Measurements from ENCODE around the gene XPC. TPM values are rescaled to one million over a fixed set of nuclear protein-coding genes. Genes with fewer than 3 reads are reported as not detected.

The XPC gene
- total and polyA plus RNA-seq, 2 donors from 2014 or later, result 15.9 to 44.4 TPM

DNA sequence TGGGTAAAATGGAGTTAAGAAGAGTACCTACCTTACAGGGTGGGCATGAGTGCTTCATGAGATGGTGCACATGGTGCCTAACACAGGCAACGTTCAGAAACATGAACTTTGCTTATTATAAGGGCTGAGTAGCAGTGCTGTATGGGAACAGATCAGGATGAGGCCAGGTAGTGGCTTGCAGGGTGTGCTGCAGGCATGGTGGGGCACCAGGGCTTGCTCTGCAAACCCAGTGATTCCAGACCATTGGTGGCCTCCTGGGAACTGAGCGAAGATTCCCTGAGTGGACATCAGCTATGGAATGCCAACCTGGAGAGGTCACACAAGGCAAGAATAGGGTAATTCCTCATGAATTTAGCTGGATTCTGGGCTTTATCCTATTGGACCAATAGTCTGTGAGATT, 37.7 kb downstream of the XPC start:
- no peak overlapping the region for H3K9ac ChIP-seq (ENCODE audit: low read length in 3 of 3)
- no peak for FAIRE-seq
- peaks cover 9 to 38% (median 15%) of the 10 kb centered on the region in 3 donors for H3K36me3 ChIP-seq (ENCODE audit: control insufficient read depth in 2 of 3, insufficient read depth in 3 of 3, low read length in 3 of 3)
- no peaks in the 10 kb centered on the region for H3K9me3 ChIP-seq (ENCODE audit: control insufficient read depth in 2 of 3, insufficient read depth in 1 of 3, low read length in 3 of 3)
- H3K4me3 ChIP-seq (ENCODE audit: low read length in 3 of 3), result no peak overlapping the region
- H3K4me1 ChIP-seq (ENCODE audit: control insufficient read depth in 2 of 3, insufficient read depth in 2 of 3, low read depth in 1 of 3, low read length in 3 of 3), result peaks cover 6 to 15% (median 15%) of the 10 kb centered on the region in 3 donors
- TF ChIP-seq, protein P1, sequence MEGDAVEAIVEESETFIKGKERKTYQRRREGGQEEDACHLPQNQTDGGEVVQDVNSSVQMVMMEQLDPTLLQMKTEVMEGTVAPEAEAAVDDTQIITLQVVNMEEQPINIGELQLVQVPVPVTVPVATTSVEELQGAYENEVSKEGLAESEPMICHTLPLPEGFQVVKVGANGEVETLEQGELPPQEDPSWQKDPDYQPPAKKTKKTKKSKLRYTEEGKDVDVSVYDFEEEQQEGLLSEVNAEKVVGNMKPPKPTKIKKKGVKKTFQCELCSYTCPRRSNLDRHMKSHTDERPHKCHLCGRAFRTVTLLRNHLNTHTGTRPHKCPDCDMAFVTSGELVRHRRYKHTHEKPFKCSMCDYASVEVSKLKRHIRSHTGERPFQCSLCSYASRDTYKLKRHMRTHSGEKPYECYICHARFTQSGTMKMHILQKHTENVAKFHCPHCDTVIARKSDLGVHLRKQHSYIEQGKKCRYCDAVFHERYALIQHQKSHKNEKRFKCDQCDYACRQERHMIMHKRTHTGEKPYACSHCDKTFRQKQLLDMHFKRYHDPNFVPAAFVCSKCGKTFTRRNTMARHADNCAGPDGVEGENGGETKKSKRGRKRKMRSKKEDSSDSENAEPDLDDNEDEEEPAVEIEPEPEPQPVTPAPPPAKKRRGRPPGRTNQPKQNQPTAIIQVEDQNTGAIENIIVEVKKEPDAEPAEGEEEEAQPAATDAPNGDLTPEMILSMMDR (IDR thresholded peaks at IDR 0.05; ENCODE audit: borderline replicate concordance, extremely low read depth, insufficient read depth), result no peak
- intact Hi-C loops (cut with DNase I), result no loop called here
- no peaks in the 10 kb centered on the region for H3K27me3 ChIP-seq (ENCODE audit: control insufficient read depth, insufficient read depth, low read length)
- H3K27ac ChIP-seq (ENCODE audit: low read depth in 2 of 2, low read length in 2 of 2), result no peak overlapping the region
- peak in 1 of 5 donors; percentile 7 for DNase-seq

DNA sequence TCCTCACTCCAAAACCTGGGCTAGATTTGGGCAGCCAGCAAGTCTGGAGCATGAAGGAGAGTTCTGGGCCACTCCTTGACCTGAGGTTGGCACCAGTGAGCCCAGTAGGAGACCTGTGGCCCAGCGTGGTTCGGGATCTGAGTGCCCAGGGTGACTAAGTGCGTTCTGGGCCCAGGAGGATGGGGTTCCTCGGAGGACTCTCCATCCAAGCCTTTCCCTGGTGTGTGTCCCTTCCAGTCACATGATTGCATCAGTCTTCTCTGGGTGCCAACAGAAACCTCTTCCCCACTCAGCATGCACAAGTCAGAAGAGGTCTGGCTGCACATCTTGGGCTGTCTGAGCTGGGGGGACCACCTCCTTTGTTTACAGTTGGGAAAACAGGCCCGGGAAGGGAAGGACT, 38.6 kb downstream of the XPC start:
- intact Hi-C loops (cut with DNase I), result no loop called here
- TF ChIP-seq, protein P1 (IDR thresholded peaks at IDR 0.05; ENCODE audit: borderline replicate concordance, extremely low read depth, insufficient read depth), result no peak
- no peak overlapping the region for H3K9ac ChIP-seq (ENCODE audit: low read length in 3 of 3)
- H3K9me3 ChIP-seq (ENCODE audit: control insufficient read depth in 2 of 3, insufficient read depth in 1 of 3, low read length in 3 of 3), result no peaks in the 10 kb centered on the region
- H3K27me3 ChIP-seq (ENCODE audit: control insufficient read depth, insufficient read depth, low read length), result no peaks in the 10 kb centered on the region
- DNase-seq (peak in 1 of 5 donors; percentile 13), FAIRE-seq (no peak)
- H3K4me1 ChIP-seq (ENCODE audit: control insufficient read depth in 2 of 3, insufficient read depth in 2 of 3, low read depth in 1 of 3, low read length in 3 of 3), result peaks cover 6 to 12% (median 11%) of the 10 kb centered on the region in 3 donors
- H3K4me3 ChIP-seq (ENCODE audit: low read length in 3 of 3), result no peak overlapping the region
- H3K27ac ChIP-seq (ENCODE audit: low read depth in 2 of 2, low read length in 2 of 2), result no peak overlapping the region
- peaks cover 6 to 38% (median 20%) of the 10 kb centered on the region in 3 donors for H3K36me3 ChIP-seq (ENCODE audit: control insufficient read depth in 2 of 3, insufficient read depth in 3 of 3, low read length in 3 of 3)

DNA sequence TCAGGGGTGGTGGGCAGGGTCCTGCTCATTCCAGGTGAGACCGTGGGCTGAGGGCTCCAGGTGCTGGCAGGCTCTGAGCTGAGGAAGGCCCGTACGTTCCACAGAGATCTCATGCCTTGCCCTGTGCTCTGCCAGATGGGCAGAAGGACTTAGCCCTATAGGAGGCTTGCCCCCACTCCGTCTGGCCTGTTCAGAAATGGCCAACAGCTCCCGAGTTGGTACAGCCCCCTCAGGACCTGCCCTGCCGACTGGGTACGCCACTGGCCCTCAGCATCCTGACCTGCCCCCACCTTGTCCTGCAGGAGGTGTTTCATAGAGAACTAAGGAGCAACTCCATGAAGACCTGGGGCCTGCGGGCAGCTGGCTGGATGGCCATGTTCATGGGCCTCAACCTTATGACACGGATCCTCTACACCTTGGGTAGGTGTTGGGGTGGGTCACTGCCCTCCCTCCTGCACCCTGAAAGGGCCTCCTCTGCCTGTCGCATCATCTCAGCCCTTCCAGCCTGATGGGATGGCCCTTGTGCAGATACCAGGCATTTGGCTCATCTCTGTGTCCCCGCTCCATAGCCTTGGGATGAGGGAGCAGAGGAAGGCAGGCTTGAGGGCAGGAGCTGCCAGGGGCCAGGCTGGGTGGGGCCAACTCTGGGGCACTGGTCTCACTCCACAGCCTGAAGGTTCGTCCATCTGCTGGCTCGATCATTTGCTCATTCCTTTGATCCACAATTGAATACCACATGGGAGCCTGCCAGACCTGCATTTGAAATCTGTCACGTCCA, 39.3 kb downstream of the XPC start:
- Histone ChIP-seq H3K36me3 (ENCODE audit: control insufficient read depth in 2 of 3, insufficient read depth in 3 of 3, low read length in 3 of 3) (peaks cover 6 to 41% (median 25%) of the 10 kb centered on the region in 3 donors), H3K27me3 (ENCODE audit: control insufficient read depth, insufficient read depth, low read length) (no peaks in the 10 kb centered on the region), H3K27ac (ENCODE audit: low read depth in 2 of 2, low read length in 2 of 2) (no peak overlapping the region), H3K9ac (ENCODE audit: low read length in 3 of 3) (no peak overlapping the region), H3K9me3 (ENCODE audit: control insufficient read depth in 2 of 3, insufficient read depth in 1 of 3, low read length in 3 of 3) (no peaks in the 10 kb centered on the region), H3K4me3 (ENCODE audit: low read length in 3 of 3) (no peak overlapping the region), H3K4me1 (ENCODE audit: control insufficient read depth in 2 of 3, insufficient read depth in 2 of 3, low read depth in 1 of 3, low read length in 3 of 3) (peaks cover 3 to 8% (median 7%) of the 10 kb centered on the region in 3 donors)
- TF ChIP-seq, protein P1 (IDR thresholded peaks at IDR 0.05; ENCODE audit: borderline replicate concordance, extremely low read depth, insufficient read depth), result no peak
- FAIRE-seq, result no peak
- intact Hi-C loops (cut with DNase I), result no loop called here
- peak in 2 of 5 donors; percentile 28 to 71 for DNase-seq
